ENCODE results near the gene RNF14.
A peak's percentile ranks its signal among the peaks of the same experiment; 100 is the strongest.
"Not testable (repeated sequence)": the region's sequence is repeated elsewhere in the genome, so short reads cannot be mapped to it uniquely, and the experiment has no call there.

The RNF14 gene

GRCh38 chr5:141968914-141969608 lies at the start of gene RNF14:
Gene RNF14 (plus strand): TSS chr5:141969105. CDS start chr5:141973589, 4,484 bp downstream.
- peak; percentile 80 to 90 (median 84) for DNase-seq

GRCh38 chr5:141919218-141920119 lies 49.4 kb upstream of the RNF14 start:
- DNase-seq: no peak

DNA sequence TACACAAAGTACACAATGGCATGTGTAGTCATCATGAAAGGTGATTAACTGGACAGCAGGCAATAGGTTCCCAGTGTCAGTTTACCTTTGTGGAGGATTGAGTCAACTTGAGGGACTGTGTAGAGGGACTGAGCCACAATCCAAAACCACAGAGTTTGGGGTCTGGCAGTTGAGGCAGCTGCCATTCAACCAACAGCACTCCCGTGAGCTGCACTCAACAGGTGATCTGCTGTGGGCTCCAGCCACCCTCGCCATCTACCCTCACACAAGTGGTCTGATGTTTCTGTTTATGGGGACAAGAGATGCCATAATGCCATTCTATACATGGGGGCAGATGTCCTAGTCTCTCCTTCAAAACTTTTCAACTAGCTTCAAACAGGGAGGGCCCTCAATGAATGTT lies 48.1 kb upstream of the RNF14 start:
- no peak for DNase-seq

- not testable (repeated sequence) for DNase-seq
Observed at GRCh38 chr5:141922827-141923447, 46.0 kb upstream of the RNF14 start.

DNA sequence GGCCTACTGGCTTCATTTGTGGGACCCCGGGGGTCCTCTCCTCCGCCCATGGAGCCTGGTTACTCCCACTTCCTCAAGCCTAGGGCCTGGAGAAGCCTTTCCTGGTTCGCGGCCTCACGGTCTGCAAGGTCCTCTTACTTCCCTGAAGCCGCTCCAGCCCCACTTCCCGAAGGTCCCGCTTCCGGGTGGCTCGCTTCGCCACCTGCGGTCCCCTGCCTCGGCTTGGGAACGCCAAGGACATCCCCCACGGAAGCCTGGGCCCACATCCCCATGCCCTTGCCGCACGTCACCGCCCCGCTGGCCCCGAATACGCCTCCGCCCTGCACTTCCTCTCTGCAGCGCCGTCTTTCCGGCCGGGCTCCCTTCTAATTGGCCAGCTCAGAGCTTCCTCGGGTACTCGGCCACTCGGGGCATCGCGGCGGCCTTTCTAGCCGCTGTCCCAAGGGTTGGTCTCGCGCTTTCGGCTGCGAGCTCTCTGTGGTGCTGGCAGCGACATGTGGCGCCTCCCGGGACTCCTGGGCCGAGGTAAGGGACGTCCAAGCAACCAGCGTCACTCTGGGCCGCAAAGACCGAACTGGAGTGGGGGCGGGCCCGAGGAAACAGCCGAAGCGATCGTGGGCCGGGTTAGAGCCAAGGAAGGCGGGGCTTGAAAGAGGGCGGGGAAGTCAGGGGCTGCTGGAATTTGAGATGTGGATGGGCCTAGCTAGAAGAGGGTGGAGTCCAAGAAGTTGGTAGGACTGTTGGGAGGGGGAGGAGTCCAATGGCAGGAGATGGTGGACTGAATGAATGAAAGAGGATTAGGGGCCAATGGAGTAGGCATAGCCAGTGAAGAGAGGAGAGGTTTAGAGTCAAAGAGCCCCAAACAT lies 45.2 kb upstream of the RNF14 start, which contains the start of gene DELE1:
Gene DELE1 (plus strand): TSS at position 424 of the 866 bp plus-strand sequence. CDS start 71 bp downstream, at position 495.
- DNase-seq: peak; percentile 68 to 81 (median 77)

DNA sequence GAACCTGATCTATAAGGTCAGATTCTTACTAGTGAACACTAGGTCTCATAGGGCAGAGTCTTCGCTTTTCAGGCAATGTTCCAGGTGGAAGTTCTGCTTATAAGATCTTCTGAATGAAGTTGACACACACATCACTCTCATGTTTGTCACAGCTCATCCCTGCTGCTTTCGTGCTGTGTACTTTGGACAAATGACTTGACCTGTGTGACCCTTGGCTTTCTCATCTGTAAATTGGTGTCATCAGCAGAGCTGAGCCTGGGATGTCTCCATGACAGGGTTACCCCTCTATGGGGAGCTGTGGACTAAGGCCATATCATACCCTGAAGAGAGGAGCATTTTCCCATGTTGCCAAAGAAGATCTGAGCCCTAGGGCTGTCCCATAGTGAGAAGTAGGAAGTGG lies 42.5 kb upstream of the RNF14 start:
- DNase-seq: no peak

DNA sequence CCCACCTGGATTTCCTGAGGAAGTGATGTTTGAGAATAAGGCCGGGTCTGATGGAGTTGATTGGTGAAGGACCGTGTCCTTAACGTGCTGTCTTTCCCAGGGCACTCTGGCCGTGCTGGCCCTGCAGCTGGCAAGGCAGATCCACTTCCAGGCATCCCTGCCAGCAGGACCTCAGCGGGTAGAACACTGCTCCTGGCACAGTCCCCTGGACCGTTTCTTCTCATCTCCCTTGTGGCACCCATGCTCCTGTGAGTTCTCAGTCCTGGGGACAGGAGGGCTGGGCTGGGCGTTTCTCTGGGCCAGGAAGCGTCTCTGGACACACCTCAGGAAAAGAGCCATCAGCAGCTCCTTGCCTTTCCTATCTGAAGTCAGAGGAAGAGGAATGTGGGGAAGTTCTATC lies 40.9 kb upstream of the RNF14 start:
- no peak for DNase-seq

GRCh38 chr5:141929398-141930058 lies 39.4 kb upstream of the RNF14 start:
- DNase-seq: no peak

- no peak for DNase-seq
Observed at GRCh38 chr5:141931694-141932093, 37.2 kb upstream of the RNF14 start.

GRCh38 chr5:141933151-141933550 lies 35.8 kb upstream of the RNF14 start:
- no peak for DNase-seq

- DNase-seq: no peak
Observed at GRCh38 chr5:141934099-141934844, 34.6 kb upstream of the RNF14 start.

GRCh38 chr5:141935538-141935937 lies 33.4 kb upstream of the RNF14 start:
- no peak for DNase-seq

GRCh38 chr5:141940695-141941271 lies 28.1 kb upstream of the RNF14 start:
- no peak for DNase-seq

- no peak for DNase-seq
Observed at GRCh38 chr5:141941307-141941706, 27.6 kb upstream of the RNF14 start.

GRCh38 chr5:141941779-141942178 lies 27.1 kb upstream of the RNF14 start:
- DNase-seq: no peak

- no peak for DNase-seq
Observed at GRCh38 chr5:141942185-141942857, 26.6 kb upstream of the RNF14 start.

- no peak for DNase-seq
Observed at GRCh38 chr5:141944076-141944475, 24.8 kb upstream of the RNF14 start.

- no peak for DNase-seq
Observed at GRCh38 chr5:141945511-141946051, 23.3 kb upstream of the RNF14 start.

- no peak for DNase-seq
Observed at GRCh38 chr5:141947316-141947715, 21.6 kb upstream of the RNF14 start.

DNA sequence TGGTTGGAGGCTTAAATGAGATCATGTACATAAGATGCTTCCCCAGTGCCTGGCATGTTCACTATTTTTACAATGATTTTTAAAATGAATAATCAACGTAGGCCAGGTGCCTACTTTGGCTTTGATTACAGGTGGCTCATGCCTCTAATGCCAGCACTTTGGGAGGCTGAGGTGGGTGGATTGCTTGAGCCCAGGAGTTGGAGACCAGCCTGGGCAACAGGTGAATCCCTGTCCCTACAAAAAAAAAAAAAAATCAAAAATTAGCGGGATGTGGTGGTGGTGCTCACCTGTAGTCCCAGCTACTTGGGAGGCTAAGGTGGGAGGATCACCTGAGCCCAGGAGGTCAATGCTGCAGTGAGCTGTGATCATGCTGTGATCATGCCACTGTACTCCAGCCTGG lies 20.1 kb upstream of the RNF14 start:
- DNase-seq: no peak

Measured in activated naive CD4-positive, alpha-beta T cell (primary cell).